Bronchial epithelial cell (primary cell): ENCODE measurements around the gene GKAP1. TPM values are rescaled to one million over a fixed set of nuclear protein-coding genes. Genes with fewer than 3 reads are reported as not detected.

Experiments
- DNase-seq: peaks from one replicate; pipeline ENCODE4 v3.0.0-alpha.2; 2010; ENCODE audit warnings: low read depth
- FAIRE-seq: peaks from 2 replicates; lab custom pipeline; 2011; peaks lifted over from hg19 to GRCh38; lab: Jason Lieb, UNC
- H3K27me3 ChIP-seq: 2 replicates; pipeline ENCODE4 v1.5.1; 2011; ENCODE audit warnings: low read length; ENCODE audit not compliant: control insufficient read depth, insufficient read depth
- H3K36me3 ChIP-seq: 2 replicates; pipeline ENCODE4 v1.5.1; 2011; ENCODE audit warnings: low read length; ENCODE audit not compliant: control insufficient read depth, insufficient read depth
- H3K4me3 ChIP-seq: 2 replicates; pipeline ENCODE4 v1.5.1; 2011; ENCODE audit warnings: mild to moderate bottlenecking, low read depth, low read length, control low read depth
- CTCF ChIP-seq: IDR thresholded peaks from 2 replicates; pipeline ENCODE4 v1.5.1; 2011; ENCODE audit warnings: mild to moderate bottlenecking, moderate library complexity, low read length, control low read depth, inconsistent platforms; ENCODE audit not compliant: insufficient read depth, severe bottlenecking
- total RNA-seq: library from RNA; depleted of rRNA; stranded (reverse); fragments of >200 nt; gene quantifications from 2 replicates; pipeline ENCODE4 v1.2.1, GENCODE V29; 2014

Gene GKAP1
- total RNA-seq, 1 donor from 2014 or later, result 0.53 TPM

- Histone ChIP-seq H3K27me3 (no peaks in the 10 kb centered on the region), H3K4me3 (no peak overlapping the region), H3K36me3 (no peaks in the 10 kb centered on the region)
- TF ChIP-seq CTCF, result no peak
- FAIRE-seq (no peak), DNase-seq (no peak)
These were observed 93.1 kb downstream of the GKAP1 start for GRCh38 chr9:83724436-83724835.

GRCh38 chr9:83722726-83723495 lies 94.7 kb downstream of the GKAP1 start:
- Histone ChIP-seq H3K36me3 (no peaks in the 10 kb centered on the region), H3K4me3 (no peak overlapping the region), H3K27me3 (no peaks in the 10 kb centered on the region)
- FAIRE-seq (no peak), DNase-seq (no peak)
- TF ChIP-seq CTCF, result no peak

- Histone ChIP-seq H3K36me3 (no peaks in the 10 kb centered on the region), H3K4me3 (no peak overlapping the region), H3K27me3 (no peaks in the 10 kb centered on the region)
- DNase-seq (no peak), FAIRE-seq (no peak)
- TF ChIP-seq CTCF, result no peak
These were observed 96.1 kb downstream of the GKAP1 start for GRCh38 chr9:83721509-83721908.

DNA sequence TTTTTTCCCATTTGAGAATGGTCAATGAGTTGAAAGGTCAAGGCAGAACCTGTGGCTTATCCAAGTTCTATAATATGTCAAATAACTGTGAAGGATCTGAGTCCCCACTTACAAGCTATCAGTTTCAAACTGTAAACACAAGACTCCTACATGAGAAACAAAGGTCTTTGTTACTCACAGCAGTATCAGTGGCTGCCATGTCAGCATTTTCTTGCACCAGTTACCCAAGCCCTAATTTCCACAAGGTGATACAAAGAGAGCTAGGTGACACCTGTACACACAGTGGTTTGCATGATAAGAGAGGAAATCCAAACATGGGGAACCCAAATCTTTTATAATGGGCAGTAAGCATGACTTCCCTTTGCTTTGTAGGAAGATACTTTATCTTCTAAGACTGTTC lies 101.8 kb downstream of the GKAP1 start:
- DNase-seq, result no peak

DNA sequence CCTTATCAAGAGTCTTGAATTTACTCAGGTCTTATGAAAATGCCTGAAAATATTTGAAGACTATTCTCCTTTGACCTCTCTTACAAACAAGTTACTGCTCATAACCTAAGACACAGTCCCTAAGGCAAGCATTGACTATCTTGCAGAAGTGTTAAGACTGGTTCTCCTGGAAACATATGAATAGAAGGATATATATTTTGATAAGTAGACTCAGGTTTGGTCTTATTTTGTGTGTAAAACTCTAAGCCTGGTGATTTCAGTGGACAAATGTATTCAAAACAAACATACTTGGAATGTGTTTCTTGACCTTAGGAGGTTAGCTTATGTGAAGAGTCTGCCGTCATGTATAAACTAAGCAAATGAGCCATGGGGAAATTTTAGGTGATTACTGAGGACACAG lies 102.3 kb downstream of the GKAP1 start:
- H3K27me3 ChIP-seq, result no peaks in the 10 kb centered on the region
- DNase-seq (no peak), FAIRE-seq (no peak)
- no peaks in the 10 kb centered on the region for H3K36me3 ChIP-seq
- no peak for TF ChIP-seq CTCF
- H3K4me3 ChIP-seq, result no peak overlapping the region

More for the DNA sequence above, 101.8 kb downstream of the GKAP1 start:
- no peaks in the 10 kb centered on the region for H3K36me3 ChIP-seq
- H3K4me3 ChIP-seq, result no peak overlapping the region
- no peak for FAIRE-seq
- H3K27me3 ChIP-seq, result no peaks in the 10 kb centered on the region
- TF ChIP-seq CTCF, result no peak

- Histone ChIP-seq H3K4me3 (no peak overlapping the region), H3K36me3 (no peaks in the 10 kb centered on the region), H3K27me3 (no peaks in the 10 kb centered on the region)
- peak; percentile 4 for TF ChIP-seq CTCF
- DNase-seq (no peak), FAIRE-seq (no peak)
These were observed 103.2 kb downstream of the GKAP1 start for GRCh38 chr9:83714329-83714728.
